Fibroblast of lung (primary cell): ENCODE results near the gene COMT.

Source experiments
- CTCF ChIP-seq, 2 donors: IDR thresholded peaks in 1 of 2; conservative IDR thresholded peaks in 1 of 2; 1 replicate in 1 of 2; 2 replicates in 1 of 2; pipeline ENCODE4 v1.5.1; 2011 to 2012; ENCODE audit warnings: low read length in 2 of 2, control low read depth in 1 of 2, inconsistent platforms in 1 of 2, low read depth in 1 of 2, mild to moderate bottlenecking in 1 of 2
- EZH2 ChIP-seq: IDR thresholded peaks from 2 replicates; pipeline ENCODE4 v1.5.1; 2012; ENCODE audit warnings: low read length, control low read depth, mild to moderate bottlenecking; ENCODE audit errors: missing control alignments

- no peak for TF ChIP-seq CTCF (conservative IDR thresholded peaks at IDR 0.05 in 1 of 2, IDR thresholded peaks at IDR 0.05 in 1 of 2; ENCODE audit: low read depth in 1 of 2, low read length in 2 of 2)
- no peak for TF ChIP-seq EZH2
Measured at GRCh38 chr22:19970031-19970478, 28.5 kb downstream of the COMT start.
